HG02840 (cell line): Measurements from ENCODE around the gene SRRT.
A peak's percentile ranks its signal among the peaks of the same experiment; 100 is the strongest.

Source experiments
- ATAC-seq: cut with Tn5 transposase; IDR thresholded peaks from one replicate; pipeline ENCODE4 v1.9.1; 2021; ENCODE audit warnings: mild to moderate bottlenecking, moderate library complexity, moderate number of reproducible peaks; ENCODE audit not compliant: unreplicated experiment, low FRiP score

SRRT gene

GRCh38 chr7:100878685-100879084 is 3.8 kb downstream of the SRRT start:
- ATAC-seq, result no peak

- no peak for ATAC-seq
Measured at GRCh38 chr7:100879685-100880261, 4.9 kb downstream of the SRRT start.

GRCh38 chr7:100880645-100881044 is 5.7 kb downstream of the SRRT start:
- no peak for ATAC-seq

- no peak for ATAC-seq
Measured at GRCh38 chr7:100881136-100881535, 6.2 kb downstream of the SRRT start.

GRCh38 chr7:100882201-100882600 is 7.3 kb downstream of the SRRT start:
- ATAC-seq, result no peak

GRCh38 chr7:100882785-100883526 is 8.1 kb downstream of the SRRT start:
- ATAC-seq, result no peak

GRCh38 chr7:100884736-100885439 is 10.0 kb downstream of the SRRT start:
- no peak for ATAC-seq

GRCh38 chr7:100885440-100886141 is 10.7 kb downstream of the SRRT start:
- ATAC-seq, result no peak

GRCh38 chr7:100886142-100886935 is 11.4 kb downstream of the SRRT start:
- no peak for ATAC-seq

- no peak for ATAC-seq
Measured at GRCh38 chr7:100886936-100887515, 12.1 kb downstream of the SRRT start.

- peak; percentile 34 for ATAC-seq
Measured at GRCh38 chr7:100887516-100888290, 12.8 kb downstream of the SRRT start.

- no peak for ATAC-seq
Measured at GRCh38 chr7:100888291-100888987, 13.5 kb downstream of the SRRT start.

GRCh38 chr7:100888988-100889750 is 14.3 kb downstream of the SRRT start, which contains the start of gene UFSP1:
Gene UFSP1, minus strand, starts transcription at chr7:100889715. Its CDS starts 444 bp downstream, at chr7:100889271.
- ATAC-seq, result peak; percentile 35

GRCh38 chr7:100890653-100891567 is 16.0 kb downstream of the SRRT start:
- ATAC-seq, result no peak

- no peak for ATAC-seq
Measured at GRCh38 chr7:100891568-100892247, 16.8 kb downstream of the SRRT start.
